GM12873 (cell line): Measurements from ENCODE around the gene PITPNM1.

Experiments
- TF ChIP-seq, protein P1 (sequence below): IDR thresholded peaks from 2 replicates; pipeline ENCODE4 v1.5.1; 2012; ENCODE audit warnings: low read depth, mild to moderate bottlenecking, moderate library complexity, low read length, control low read depth; ENCODE audit not compliant: insufficient read depth; ENCODE audit errors: missing control alignments

The PITPNM1 gene

GRCh38 chr11:67489203-67489884 lies 15.8 kb downstream of the PITPNM1 start:
- TF ChIP-seq, protein P1, sequence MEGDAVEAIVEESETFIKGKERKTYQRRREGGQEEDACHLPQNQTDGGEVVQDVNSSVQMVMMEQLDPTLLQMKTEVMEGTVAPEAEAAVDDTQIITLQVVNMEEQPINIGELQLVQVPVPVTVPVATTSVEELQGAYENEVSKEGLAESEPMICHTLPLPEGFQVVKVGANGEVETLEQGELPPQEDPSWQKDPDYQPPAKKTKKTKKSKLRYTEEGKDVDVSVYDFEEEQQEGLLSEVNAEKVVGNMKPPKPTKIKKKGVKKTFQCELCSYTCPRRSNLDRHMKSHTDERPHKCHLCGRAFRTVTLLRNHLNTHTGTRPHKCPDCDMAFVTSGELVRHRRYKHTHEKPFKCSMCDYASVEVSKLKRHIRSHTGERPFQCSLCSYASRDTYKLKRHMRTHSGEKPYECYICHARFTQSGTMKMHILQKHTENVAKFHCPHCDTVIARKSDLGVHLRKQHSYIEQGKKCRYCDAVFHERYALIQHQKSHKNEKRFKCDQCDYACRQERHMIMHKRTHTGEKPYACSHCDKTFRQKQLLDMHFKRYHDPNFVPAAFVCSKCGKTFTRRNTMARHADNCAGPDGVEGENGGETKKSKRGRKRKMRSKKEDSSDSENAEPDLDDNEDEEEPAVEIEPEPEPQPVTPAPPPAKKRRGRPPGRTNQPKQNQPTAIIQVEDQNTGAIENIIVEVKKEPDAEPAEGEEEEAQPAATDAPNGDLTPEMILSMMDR, result no peak

DNA sequence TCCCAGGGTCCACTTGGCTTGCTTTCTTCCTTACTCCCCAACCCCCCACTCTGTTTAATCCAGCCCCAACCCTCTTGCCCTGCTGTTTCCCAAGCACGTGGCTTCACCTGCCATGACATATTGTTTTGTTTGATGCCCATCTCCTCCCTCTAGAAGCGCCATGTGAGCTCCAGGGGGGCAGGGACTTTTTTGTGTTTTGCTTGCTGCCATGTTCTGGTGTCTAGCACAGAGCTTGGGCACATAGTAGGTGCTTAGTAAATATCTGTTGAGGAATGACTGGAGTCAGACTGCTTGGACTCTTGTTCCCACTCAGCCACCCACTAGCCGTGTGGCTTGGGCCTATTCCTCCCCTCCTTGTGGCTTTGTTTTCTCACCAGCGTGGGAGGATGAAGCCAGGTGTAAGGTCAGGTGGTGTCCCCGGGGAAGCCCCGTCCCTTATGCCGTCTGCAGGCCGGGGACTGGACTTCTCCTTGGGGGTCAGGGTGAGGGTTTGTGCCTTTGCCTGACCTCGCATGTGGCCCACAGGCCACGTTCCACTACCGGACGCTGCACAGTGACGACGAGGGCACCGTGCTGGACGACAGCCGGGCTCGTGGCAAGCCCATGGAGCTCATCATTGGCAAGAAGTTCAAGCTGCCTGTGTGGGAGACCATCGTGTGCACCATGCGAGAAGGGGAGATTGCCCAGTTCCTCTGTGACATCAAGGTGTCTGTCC lies 18.5 kb downstream of the PITPNM1 start:
- TF ChIP-seq, protein P1, result no peak

DNA sequence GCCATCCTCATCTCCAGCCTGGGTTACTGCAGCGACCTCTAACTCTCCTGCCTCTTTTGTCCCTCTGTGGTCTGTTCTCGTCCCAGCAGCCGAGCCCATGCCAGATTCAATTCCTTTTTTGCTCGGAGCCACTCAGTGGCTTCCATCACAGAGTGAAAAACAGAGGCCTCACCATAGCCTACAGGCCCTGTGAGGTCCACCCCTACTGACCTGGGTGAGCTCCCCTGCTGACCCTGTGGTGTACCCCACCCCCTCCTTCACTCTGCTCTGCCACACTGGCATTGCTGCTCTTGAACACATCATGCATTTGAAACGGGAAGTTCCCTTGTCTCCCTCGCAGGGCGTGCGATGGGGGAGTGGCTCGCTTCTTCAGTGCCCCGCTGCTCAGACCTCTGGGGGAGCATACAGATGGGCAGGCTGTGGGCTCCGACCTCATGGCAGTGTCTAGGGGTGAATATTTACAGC lies 20.3 kb downstream of the PITPNM1 start:
- TF ChIP-seq, protein P1, result no peak

DNA sequence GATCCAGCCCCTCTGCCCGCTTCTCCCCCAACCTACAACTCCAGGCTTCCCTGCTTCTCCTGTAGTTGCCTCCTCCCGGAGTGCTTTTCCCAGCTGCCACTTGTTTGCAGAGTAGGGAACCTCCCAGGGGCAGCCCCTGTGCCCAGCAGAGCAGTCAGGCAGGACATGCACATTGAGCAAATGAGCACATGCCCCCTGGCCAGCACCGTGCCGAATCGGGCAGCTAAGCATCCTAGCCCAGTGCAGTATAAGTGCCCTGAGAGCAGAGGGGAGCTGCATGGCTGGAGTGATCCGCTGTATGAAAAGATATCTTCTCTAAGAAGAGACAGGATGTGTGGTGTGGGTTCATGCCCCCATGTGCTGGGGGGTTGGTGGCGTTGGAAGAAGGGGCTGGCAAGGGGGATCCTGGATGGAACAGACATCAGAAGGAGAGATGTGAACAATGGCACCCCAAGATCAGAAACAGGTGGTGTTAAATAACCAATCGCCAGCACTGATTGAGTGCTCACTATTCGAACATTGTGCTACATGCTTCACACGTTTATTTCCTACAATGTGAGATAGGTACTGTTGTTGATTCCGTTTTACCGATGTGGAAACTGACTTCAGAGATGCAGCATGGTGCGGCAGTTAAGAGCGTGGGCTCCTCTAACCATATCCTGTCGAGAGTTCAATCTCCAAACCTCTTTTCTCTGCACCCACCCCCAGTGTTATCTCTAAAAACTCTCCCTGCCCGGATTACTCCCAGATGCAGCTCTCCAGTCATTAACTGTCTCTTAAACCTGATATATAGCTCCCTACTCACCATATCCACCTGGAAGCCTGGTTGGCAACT lies 21.1 kb downstream of the PITPNM1 start:
- TF ChIP-seq, protein P1, result no peak

DNA sequence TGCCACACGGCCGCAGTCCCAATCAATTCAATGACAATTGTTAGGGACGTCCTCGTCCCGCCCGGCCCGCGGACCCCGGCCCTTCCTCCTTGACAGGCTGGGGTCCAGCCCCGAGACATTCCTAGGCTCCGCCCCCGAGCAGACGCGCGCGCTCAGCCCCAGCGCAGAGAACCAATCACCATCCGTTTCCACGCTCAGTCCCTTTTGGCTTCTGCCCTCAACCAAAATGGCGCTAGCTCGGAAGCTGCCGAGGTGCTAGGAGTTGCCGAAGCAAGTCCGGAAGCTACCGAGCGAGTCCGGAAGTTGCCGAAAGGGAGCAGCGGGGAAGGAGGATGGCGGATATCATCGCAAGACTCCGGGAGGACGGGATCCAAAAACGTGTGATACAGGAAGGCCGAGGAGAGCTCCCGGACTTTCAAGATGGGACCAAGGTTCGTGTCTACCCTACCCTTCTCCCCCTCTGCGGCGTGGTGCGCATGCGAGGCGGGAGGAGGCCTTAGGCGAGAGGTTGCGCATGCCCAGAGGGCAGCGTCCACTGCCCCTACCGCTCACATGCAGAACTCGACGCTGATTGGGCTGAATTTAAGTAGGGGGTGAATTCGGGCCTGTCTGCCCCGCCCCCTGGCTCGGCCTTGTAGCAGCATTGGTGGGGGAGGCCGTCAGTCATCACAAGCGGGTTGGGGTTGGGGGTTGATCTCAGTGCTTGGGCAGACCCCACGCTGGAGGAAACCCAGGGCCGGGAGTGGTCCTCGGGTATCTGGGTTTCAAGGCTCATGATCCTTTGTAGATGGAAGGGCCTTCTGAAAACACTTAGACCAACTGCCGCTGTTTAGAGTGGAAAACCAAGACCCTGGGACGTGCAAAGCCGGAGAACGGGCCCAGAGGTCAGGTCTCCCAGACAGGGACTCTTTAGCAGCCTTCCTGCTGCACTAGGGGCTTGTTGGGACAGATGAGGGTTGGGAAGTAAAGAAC lies 22.1 kb downstream of the PITPNM1 start, which contains the start of gene AIP:
TSS of gene AIP (plus strand) at position 200 of the 972 bp plus-strand sequence. CDS start at position 333, 133 bp downstream.
- TF ChIP-seq, protein P1, result peak; percentile 28

DNA sequence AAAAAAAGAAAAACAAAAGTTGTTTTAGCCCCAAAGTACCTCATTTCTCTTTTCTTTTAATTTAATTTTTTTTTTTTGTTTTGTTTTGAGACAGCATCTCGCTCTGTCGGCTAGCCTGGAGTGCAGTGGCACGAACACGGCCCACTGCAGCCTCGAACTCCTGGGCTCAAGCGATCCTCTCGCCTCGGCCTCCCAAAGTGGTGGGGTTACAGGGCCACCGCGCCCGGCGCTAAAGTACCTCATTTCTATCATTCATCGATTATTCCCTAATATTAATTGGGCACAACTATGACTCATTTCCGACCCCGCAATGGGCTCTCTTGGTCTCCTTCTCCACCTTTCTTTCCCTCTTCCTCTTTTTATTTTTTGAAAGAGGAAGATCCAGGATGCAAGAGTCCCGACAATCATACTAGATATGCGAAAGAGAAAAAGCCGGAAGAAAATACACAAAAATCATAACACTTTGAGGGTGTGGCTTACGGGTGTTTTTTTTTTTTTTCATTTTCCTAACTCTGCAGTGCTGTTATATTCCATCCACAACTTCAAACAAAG lies 22.8 kb downstream of the PITPNM1 start:
- TF ChIP-seq, protein P1, result no peak
